Gastrocnemius medialis (tissue), 4 donors: ENCODE results near the gene TMEM247.

ENCODE experiments used
- POLR2A ChIP-seq, 2 donors: fragments of 450-650 bp; IDR thresholded peaks; one replicate each; pipeline ENCODE4 v1.6.1; 2017; ENCODE audit warnings: antibody characterized with exemption in 2 of 2, mild to moderate bottlenecking in 2 of 2, moderate library complexity in 2 of 2
- TF ChIP-seq, protein P1 (sequence below), 5 experiments: fragments of 450-650 bp in 3 of 5; fragments of 200-600 bp in 2 of 5; sonication (generic) in 2 of 5; IDR thresholded peaks in 4 of 5; conservative IDR thresholded peaks in 1 of 5; 1 replicate in 4 of 5; 2 replicates in 1 of 5; pipeline ENCODE4 v1.5.1; 2016 to 2019; ENCODE audit warnings: antibody characterized with exemption in 5 of 5, mild to moderate bottlenecking in 3 of 5, moderate library complexity in 3 of 5

- no peak for TF ChIP-seq POLR2A (IDR thresholded peaks at IDR 0.05)
- TF ChIP-seq, protein P1, sequence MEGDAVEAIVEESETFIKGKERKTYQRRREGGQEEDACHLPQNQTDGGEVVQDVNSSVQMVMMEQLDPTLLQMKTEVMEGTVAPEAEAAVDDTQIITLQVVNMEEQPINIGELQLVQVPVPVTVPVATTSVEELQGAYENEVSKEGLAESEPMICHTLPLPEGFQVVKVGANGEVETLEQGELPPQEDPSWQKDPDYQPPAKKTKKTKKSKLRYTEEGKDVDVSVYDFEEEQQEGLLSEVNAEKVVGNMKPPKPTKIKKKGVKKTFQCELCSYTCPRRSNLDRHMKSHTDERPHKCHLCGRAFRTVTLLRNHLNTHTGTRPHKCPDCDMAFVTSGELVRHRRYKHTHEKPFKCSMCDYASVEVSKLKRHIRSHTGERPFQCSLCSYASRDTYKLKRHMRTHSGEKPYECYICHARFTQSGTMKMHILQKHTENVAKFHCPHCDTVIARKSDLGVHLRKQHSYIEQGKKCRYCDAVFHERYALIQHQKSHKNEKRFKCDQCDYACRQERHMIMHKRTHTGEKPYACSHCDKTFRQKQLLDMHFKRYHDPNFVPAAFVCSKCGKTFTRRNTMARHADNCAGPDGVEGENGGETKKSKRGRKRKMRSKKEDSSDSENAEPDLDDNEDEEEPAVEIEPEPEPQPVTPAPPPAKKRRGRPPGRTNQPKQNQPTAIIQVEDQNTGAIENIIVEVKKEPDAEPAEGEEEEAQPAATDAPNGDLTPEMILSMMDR (IDR thresholded peaks at IDR 0.05 in 4 of 5, conservative IDR thresholded peaks at IDR 0.05 in 1 of 5), result no peak
Measured at GRCh38 chr2:46477925-46478324, 1.4 kb upstream of the TMEM247 start.
